ENCODE data around the gene NCAM1.

Gene NCAM1

DNA sequence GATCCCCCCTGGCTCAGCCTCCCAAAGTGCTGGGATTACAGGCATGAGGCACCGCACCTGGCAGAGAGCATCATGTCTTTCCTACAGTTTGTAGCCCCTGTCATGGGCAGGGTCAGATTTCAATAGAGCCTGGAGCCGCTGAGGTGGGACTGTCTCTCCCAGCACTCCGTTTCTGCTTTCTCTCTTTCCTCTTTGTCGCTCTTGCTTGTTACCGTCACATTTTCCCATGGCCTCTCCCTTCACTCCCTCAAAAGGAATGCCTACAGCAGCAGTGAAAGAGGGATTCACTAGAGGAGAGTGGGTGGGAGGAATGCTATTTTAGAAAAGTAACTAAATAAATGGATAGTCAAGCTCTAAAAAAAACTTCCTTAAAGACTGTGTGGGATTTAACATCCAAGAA, 216.5 kb downstream of the NCAM1 start:
- Histone ChIP-seq H3K79me2 (ENCODE audit: insufficient read depth, low read length) (no peaks in the 10 kb centered on the region), H3K27ac (ENCODE audit: low read length) (no peak overlapping the region), H3K9ac (ENCODE audit: low read depth, low read length) (no peak overlapping the region), H2AFZ (ENCODE audit: low read depth, low read length) (no peak overlapping the region), H3K9me3 (ENCODE audit: insufficient read depth, low read length, severe bottlenecking) (no peaks in the 10 kb centered on the region), H3K4me3 (ENCODE audit: low read depth in 1 of 2, low read length in 2 of 2) (no peak overlapping the region), H3K4me2 (ENCODE audit: insufficient read depth, low read length) (no peak overlapping the region), H3K27me3 (ENCODE audit: insufficient read depth, low read length, poor library complexity) (peaks cover 10% of the 10 kb centered on the region), H3K36me3 (ENCODE audit: insufficient read depth, low read length) (no peaks in the 10 kb centered on the region), H4K20me1 (ENCODE audit: insufficient read depth, low read length) (no peaks in the 10 kb centered on the region), H3K4me1 (ENCODE audit: insufficient read depth, low read length) (no peaks in the 10 kb centered on the region)
- ATAC-seq (ENCODE audit: insufficient read depth, low read depth) = no peak
- TF ChIP-seq EZH2 (IDR thresholded peaks at IDR 0.05; ENCODE audit: borderline replicate concordance, low read depth, low read length, severe bottlenecking) (no peak), CTCF (IDR thresholded peaks at IDR 0.05; ENCODE audit: borderline replicate concordance, extremely low read depth, low read length, poor library complexity, severe bottlenecking) (no peak)
- DNase-seq = no peak

- no peaks in the 10 kb centered on the region for H4K20me1 ChIP-seq (ENCODE audit: insufficient read depth, low read length)
- H3K27ac ChIP-seq (ENCODE audit: low read length) = no peak overlapping the region
- H3K4me1 ChIP-seq (ENCODE audit: insufficient read depth, low read length) = no peaks in the 10 kb centered on the region
- H2AFZ ChIP-seq (ENCODE audit: low read depth, low read length) = no peak overlapping the region
- no peak overlapping the region for H3K9ac ChIP-seq (ENCODE audit: low read depth, low read length)
- H3K79me2 ChIP-seq (ENCODE audit: insufficient read depth, low read length) = no peaks in the 10 kb centered on the region
- H3K4me2 ChIP-seq (ENCODE audit: insufficient read depth, low read length) = no peak overlapping the region
- peaks cover 10% of the 10 kb centered on the region for H3K27me3 ChIP-seq (ENCODE audit: insufficient read depth, low read length, poor library complexity)
- H3K4me3 ChIP-seq (ENCODE audit: low read depth in 1 of 2, low read length in 2 of 2) = no peak overlapping the region
- no peaks in the 10 kb centered on the region for H3K36me3 ChIP-seq (ENCODE audit: insufficient read depth, low read length)
- no peaks in the 10 kb centered on the region for H3K9me3 ChIP-seq (ENCODE audit: insufficient read depth, low read length, severe bottlenecking)
- no peak for TF ChIP-seq CTCF (IDR thresholded peaks at IDR 0.05; ENCODE audit: borderline replicate concordance, extremely low read depth, low read length, poor library complexity, severe bottlenecking)
- no peak for TF ChIP-seq EZH2 (IDR thresholded peaks at IDR 0.05; ENCODE audit: borderline replicate concordance, low read depth, low read length, severe bottlenecking)
- ATAC-seq (ENCODE audit: insufficient read depth, low read depth) (no peak), DNase-seq (no peak)
Observed at GRCh38 chr11:113178381-113179070, 217.3 kb downstream of the NCAM1 start.

DNA sequence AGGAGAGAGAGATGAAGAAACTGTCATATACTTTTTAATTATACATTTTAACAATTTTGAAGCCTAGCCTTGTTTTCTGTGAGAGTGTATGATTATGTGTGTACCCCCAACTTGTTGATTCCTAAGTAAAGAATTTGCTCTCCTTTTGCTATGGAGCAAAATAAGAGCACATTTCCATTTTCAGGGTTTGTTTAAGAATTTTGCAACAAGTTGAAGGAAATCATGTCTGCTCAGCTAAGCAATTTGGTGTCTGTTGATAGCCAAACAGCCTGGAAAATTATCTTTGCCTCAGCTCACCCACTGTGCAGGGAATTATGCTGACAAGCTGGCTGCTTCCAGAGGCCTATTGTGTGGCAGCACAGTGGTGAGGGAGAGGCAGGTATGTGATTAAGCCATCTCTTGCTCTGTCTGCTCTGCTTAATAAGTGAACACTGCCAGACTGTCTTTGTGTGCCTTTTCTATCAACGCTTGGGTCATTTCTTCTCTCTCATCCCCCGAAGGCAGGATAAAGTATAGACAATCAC, 218.0 kb downstream of the NCAM1 start:
- Histone ChIP-seq H3K27ac (ENCODE audit: low read length) (no peak overlapping the region), H4K20me1 (ENCODE audit: insufficient read depth, low read length) (no peaks in the 10 kb centered on the region), H3K4me1 (ENCODE audit: insufficient read depth, low read length) (no peaks in the 10 kb centered on the region), H2AFZ (ENCODE audit: low read depth, low read length) (no peak overlapping the region), H3K9me3 (ENCODE audit: insufficient read depth, low read length, severe bottlenecking) (no peaks in the 10 kb centered on the region), H3K9ac (ENCODE audit: low read depth, low read length) (no peak overlapping the region), H3K36me3 (ENCODE audit: insufficient read depth, low read length) (no peaks in the 10 kb centered on the region), H3K79me2 (ENCODE audit: insufficient read depth, low read length) (no peaks in the 10 kb centered on the region), H3K27me3 (ENCODE audit: insufficient read depth, low read length, poor library complexity) (peaks cover 10% of the 10 kb centered on the region), H3K4me2 (ENCODE audit: insufficient read depth, low read length) (no peak overlapping the region), H3K4me3 (ENCODE audit: low read depth in 1 of 2, low read length in 2 of 2) (no peak overlapping the region)
- DNase-seq (no peak), ATAC-seq (ENCODE audit: insufficient read depth, low read depth) (no peak)
- TF ChIP-seq CTCF (IDR thresholded peaks at IDR 0.05; ENCODE audit: borderline replicate concordance, extremely low read depth, low read length, poor library complexity, severe bottlenecking) (no peak), EZH2 (IDR thresholded peaks at IDR 0.05; ENCODE audit: borderline replicate concordance, low read depth, low read length, severe bottlenecking) (no peak)
